NCI-H2227 (cell line): ENCODE results near the gene DMRT2.

Experiments used
- DNase-seq: peaks from one replicate; lab custom pipeline; 2025; ENCODE audit not compliant: unreplicated experiment; lab: John Stamatoyannopoulos, UW

The DMRT2 gene

DNA sequence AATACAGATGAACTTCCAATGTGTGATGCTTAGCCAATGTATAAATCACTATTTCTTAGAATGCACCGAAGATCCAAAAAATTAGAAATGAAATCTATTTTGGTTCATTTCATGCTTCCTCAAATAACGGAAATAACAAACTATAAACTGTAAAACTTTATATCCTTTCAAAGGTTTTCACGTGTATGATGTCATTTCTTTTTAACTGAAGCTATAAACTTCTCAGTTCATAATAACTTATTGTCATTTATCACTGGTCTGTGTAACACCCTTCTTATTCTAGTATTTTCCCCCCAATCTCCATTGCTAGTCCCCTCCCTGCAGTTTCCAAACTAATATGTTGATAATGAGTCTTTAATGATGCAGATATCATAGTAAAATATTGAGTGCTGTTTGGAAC is 36.4 kb downstream of the DMRT2 start:
- no peak for DNase-seq

DNA sequence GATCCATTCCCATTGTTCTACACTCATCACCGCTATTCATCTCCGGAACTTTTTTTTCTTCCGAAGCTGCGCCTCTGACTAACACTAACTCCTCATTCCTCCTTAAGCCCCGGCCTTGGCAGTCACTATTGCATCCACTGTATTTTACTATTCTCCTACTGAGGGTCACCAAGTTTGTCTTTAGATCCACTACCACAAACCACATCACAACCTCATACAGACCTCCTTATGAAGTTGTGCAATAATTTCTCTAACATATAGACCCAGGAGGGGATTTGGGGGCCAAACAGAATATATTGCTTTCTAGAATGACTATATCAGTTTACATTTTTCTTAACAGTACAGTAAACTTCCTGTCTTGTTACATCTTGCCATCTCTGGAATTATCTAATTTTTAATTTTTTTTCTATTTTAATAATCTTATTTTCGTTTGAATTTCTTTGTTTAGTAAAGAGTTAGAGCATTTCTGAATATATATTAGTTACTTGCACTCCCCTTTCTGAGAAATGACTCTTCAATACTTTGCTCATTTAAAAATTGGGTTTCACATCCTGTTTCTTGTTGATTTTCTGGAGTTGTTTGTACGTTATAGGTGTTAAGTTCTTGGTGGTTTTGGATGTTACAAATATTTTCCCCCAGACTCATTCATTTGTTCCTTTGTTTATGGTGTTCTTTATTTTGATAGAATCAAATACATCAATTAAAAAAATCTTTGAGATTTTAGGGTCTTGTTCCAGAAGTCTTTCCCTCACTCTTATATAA is 37.1 kb downstream of the DMRT2 start:
- no peak for DNase-seq

DNA sequence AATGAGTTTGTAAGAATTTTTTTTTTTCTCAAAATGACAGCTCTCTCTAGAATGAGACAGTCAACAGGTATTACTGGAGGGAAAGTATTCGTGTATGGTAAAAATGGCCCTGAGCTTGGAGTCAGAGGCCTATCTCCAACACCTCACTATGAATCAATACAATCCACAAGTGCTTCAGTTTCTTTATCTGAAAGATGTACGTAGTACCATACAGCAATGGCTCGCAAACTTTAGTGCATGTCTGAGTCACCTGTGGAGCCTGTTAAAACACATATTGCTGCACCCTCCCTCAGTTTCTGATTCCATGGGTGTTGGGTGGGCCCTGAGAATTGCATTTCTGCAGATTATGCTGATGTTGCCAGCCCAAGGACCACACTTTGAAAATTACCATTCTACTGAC is 44.6 kb downstream of the DMRT2 start:
- DNase-seq: no peak

GRCh38 chr9:1096155-1096964 is 46.2 kb downstream of the DMRT2 start:
- no peak for DNase-seq

GRCh38 chr9:1098551-1098950 is 48.4 kb downstream of the DMRT2 start:
- DNase-seq: no peak

- no peak for DNase-seq
Measured at GRCh38 chr9:1100201-1100600, 50.0 kb downstream of the DMRT2 start.

- no peak for DNase-seq
Measured at GRCh38 chr9:1100945-1101344, 50.8 kb downstream of the DMRT2 start.

- no peak for DNase-seq
Measured at GRCh38 chr9:1101846-1102641, 51.9 kb downstream of the DMRT2 start.

GRCh38 chr9:1102642-1102970 is 52.4 kb downstream of the DMRT2 start:
- no peak for DNase-seq
